Measurements from ENCODE around the gene CCSAP.
A peak's percentile ranks its signal among the peaks of the same experiment; 100 is the strongest.

CCSAP gene, protein sequence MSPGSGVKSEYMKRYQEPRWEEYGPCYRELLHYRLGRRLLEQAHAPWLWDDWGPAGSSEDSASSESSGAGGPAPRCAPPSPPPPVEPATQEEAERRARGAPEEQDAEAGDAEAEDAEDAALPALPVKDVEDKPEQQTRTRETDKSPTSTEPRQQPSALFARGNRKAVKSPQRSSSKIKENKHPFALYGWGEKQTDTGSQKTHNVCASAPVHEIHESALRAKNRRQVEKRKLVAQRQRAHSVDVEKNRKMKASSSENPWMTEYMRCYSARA

DNA sequence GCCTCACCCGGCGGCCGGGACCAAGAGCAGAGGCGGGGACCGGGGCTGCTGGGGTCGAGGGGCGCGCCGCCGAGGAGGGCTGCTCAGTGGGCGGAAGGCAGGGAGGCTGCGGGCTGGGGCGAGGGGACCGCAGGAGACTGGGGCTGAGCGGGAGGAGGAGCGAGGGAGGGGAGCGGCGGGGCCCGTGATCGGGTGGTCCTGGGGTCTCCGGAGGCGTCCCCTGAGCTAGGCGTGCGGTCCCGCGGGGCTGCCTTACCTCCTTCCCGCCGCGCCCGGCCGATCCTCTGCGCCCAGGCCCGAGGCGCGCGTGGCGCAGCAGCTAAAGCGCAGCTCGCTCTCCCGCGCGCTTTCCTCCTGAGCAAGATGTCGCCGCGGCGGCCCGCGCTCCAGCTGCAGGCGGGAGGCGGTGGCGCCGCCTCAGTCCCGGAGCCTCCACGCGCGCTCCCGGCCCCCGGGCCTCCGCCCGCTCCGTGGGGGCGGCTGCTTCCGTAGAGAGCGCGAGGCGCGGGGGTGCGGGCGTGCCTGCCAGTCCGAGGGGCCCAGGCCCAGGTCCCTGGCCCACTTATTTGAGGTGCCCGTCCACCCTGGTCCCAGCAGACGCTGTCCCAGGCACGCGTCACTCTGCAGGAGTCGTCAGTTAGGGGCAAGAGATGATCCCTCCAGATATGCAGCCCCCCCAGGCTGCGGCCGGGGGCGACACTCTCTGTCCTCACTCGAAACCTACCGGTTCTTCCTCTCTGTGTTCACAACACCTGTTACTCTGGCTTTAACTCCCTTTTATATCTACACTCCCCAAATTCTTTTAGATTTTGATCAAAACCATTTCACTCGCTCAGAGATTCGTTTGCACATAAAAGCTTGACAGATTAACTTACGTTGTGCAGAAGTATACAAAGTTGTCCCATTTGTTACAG is at the start of gene CCSAP:
Gene CCSAP (minus strand): TSS at position 392 of the 914 bp plus-strand sequence. CDS start 582 bp downstream, outside the sequence.
- peak; percentile 72 for DNase-seq (ENCODE audit: low spot score)
- in situ Hi-C loops (cut with MboI; ENCODE audit: low pct_unique_long_range_greater_than_20kb, low sequenced_read_pairs, unreplicated experiment), result no loop called here
- TF ChIP-seq, protein P1, sequence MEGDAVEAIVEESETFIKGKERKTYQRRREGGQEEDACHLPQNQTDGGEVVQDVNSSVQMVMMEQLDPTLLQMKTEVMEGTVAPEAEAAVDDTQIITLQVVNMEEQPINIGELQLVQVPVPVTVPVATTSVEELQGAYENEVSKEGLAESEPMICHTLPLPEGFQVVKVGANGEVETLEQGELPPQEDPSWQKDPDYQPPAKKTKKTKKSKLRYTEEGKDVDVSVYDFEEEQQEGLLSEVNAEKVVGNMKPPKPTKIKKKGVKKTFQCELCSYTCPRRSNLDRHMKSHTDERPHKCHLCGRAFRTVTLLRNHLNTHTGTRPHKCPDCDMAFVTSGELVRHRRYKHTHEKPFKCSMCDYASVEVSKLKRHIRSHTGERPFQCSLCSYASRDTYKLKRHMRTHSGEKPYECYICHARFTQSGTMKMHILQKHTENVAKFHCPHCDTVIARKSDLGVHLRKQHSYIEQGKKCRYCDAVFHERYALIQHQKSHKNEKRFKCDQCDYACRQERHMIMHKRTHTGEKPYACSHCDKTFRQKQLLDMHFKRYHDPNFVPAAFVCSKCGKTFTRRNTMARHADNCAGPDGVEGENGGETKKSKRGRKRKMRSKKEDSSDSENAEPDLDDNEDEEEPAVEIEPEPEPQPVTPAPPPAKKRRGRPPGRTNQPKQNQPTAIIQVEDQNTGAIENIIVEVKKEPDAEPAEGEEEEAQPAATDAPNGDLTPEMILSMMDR (IDR thresholded peaks at IDR 0.05; ENCODE audit: extremely low read depth, insufficient read depth, missing control alignments), result no peak

DNA sequence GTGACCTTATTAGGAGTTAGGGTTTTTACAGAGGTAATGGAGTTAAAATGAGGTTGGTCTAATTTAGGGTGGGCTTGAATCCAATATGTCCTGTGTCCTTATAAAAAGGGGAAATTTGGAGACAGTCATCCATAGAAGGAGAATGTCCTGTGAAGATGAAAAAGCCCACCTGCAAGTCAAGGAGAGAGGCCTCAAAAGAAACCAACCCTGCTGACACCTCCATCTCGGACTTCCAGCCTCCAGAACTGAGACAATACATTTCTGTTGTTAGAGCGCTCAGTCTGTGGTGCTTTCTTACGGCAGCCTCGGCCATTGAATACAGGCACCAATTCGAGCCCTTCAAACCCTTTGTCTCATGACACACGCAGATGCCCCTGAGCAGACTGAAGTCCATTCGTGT is 47.3 kb upstream of the CCSAP start:
- TF ChIP-seq, protein P1 (IDR thresholded peaks at IDR 0.05; ENCODE audit: extremely low read depth, insufficient read depth, missing control alignments), result no peak
- in situ Hi-C loops (cut with MboI; ENCODE audit: low pct_unique_long_range_greater_than_20kb, low sequenced_read_pairs, unreplicated experiment), result no loop called here
- no peak for DNase-seq (ENCODE audit: low spot score)

DNA sequence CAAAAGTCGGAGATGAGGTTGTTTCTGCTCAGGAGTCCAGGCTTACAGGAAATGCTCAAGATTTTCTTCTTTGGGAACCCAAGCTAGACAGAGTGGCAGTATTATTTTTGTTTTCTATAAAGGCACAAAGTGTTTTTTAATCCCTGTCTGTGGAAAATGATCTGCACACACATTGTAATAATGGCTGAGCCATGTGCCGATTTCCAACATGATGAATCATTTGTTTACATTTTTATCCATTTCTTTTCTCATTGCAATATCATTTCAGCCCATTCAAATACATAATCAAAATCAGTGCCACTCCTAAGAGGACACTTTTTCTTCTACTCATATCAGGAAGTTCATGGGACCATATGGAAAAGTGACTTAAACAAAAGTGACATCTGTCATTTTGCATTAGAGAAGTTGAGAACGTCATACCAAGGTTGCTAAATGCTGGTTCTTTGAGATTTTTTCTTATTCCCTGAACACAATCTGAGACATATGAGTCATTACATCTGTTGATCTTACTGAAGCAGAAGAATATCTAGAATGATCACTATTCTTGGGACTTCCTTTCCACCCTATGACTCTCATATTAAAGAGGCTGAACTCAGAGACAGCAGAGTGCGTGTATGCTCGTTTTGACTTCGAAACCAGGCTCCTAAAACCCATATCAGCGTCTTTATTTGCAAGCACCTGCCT is 46.2 kb upstream of the CCSAP start:
- in situ Hi-C loops (cut with MboI; ENCODE audit: low pct_unique_long_range_greater_than_20kb, low sequenced_read_pairs, unreplicated experiment), result no loop called here
- no peak for DNase-seq (ENCODE audit: low spot score)

GRCh38 chr1:229385853-229386456 is 43.1 kb upstream of the CCSAP start:
- in situ Hi-C loops (cut with MboI; ENCODE audit: low pct_unique_long_range_greater_than_20kb, low sequenced_read_pairs, unreplicated experiment), result no loop called here
- TF ChIP-seq, protein P1 (IDR thresholded peaks at IDR 0.05; ENCODE audit: extremely low read depth, insufficient read depth, missing control alignments), result no peak
- DNase-seq (ENCODE audit: low spot score), result no peak

More for the DNA sequence above, 46.2 kb upstream of the CCSAP start:
- TF ChIP-seq, protein P1 (IDR thresholded peaks at IDR 0.05; ENCODE audit: extremely low read depth, insufficient read depth, missing control alignments), result no peak

DNA sequence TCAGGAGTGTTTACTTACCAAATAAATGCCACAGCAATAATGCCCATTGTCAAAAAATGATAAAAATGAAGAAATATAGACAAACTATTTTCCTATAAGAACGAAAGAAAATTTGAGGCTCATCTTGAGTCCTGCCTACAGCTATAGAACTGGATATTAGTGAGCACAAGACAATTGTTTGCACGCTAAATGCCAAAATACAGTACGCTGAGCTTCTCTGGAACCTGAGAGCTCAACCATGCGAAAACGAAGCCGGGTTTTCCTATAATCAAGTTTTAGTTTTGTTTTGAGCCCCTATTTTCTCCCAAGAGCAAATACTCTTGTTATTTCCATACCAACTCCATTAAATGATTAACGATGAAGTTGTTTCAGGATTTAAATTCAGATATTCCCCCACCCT is 42.0 kb upstream of the CCSAP start:
- TF ChIP-seq, protein P1 (IDR thresholded peaks at IDR 0.05; ENCODE audit: extremely low read depth, insufficient read depth, missing control alignments), result no peak
- in situ Hi-C loops (cut with MboI; ENCODE audit: low pct_unique_long_range_greater_than_20kb, low sequenced_read_pairs, unreplicated experiment), result no loop called here
- DNase-seq (ENCODE audit: low spot score), result no peak

DNA sequence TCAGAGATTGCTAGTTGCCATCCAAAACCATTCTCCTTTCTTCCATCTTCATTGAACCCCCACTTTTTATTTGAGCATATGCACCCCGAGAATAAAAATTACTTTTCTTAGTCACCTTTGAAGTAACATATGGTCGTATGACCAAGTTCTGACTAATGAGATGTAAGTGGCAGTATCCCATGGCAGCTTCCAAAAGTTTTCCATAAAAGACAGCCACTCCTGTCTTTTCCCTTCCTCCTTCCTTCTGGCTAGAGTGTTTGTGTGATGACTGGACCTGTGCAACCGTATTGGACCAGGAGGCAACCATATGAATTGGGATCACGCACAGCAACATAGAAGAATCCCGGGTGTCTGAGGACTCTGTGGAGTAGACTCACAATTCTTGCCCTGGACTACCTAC is 41.1 kb upstream of the CCSAP start:
- in situ Hi-C loops (cut with MboI; ENCODE audit: low pct_unique_long_range_greater_than_20kb, low sequenced_read_pairs, unreplicated experiment), result no loop called here
- no peak for DNase-seq (ENCODE audit: low spot score)
- TF ChIP-seq, protein P1 (IDR thresholded peaks at IDR 0.05; ENCODE audit: extremely low read depth, insufficient read depth, missing control alignments), result no peak

Measured in GM13977 (cell line).